HepG2 (cell line): ENCODE data around the gene FGFR1OP2. TPM values are rescaled to one million over a fixed set of nuclear protein-coding genes. Genes with fewer than 3 reads are reported as not detected.

Experiments
- BRD4 ChIP-seq: sonication (generic); formaldehyde crosslinking; IDR thresholded peaks from 2 replicates; pipeline ENCODE4 v1.4.0; 2020; ENCODE audit warnings: missing genetic modification reagents
- FOXO1 ChIP-seq: sonication (generic); formaldehyde crosslinking; IDR thresholded peaks from 2 replicates; pipeline ENCODE4 v1.4.0; 2020; ENCODE audit warnings: missing genetic modification reagents
- IKZF4 ChIP-seq: sonication (generic); formaldehyde crosslinking; IDR thresholded peaks from 2 replicates; pipeline ENCODE4 v1.5.1; 2020; ENCODE audit warnings: borderline replicate concordance, mild to moderate bottlenecking, low read depth, missing genetic modification reagents; ENCODE audit errors: not compliant biosample characterization
- NFYB ChIP-seq: sonication (generic); formaldehyde crosslinking; IDR thresholded peaks from 2 replicates; pipeline ENCODE4 v1.4.0; 2020; ENCODE audit warnings: missing genetic modification reagents
- REL ChIP-seq: sonication (generic); formaldehyde crosslinking; conservative IDR thresholded peaks from 2 replicates; pipeline ENCODE4 v1.8.0; 2022; ENCODE audit warnings: mild to moderate bottlenecking, missing genetic modification reagents, moderate library complexity
- RFX3 ChIP-seq: IDR thresholded peaks from 2 replicates; pipeline ENCODE4 v1.6.1; 2016; ENCODE audit warnings: missing biosample characterization, missing genetic modification reagents
- SCMH1 ChIP-seq: sonication (generic); formaldehyde crosslinking; IDR thresholded peaks from 2 replicates; pipeline ENCODE4 v1.9.0; 2021; ENCODE audit warnings: missing genetic modification reagents, mild to moderate bottlenecking, borderline replicate concordance
- SPEN ChIP-seq: sonication (generic); formaldehyde crosslinking; IDR thresholded peaks from 2 replicates; pipeline ENCODE4 v1.5.1; 2020; ENCODE audit warnings: low read depth, mild to moderate bottlenecking, missing genetic modification reagents
- TAF1 ChIP-seq: sonication (generic); formaldehyde crosslinking; IDR thresholded peaks from 2 replicates; pipeline ENCODE4 v1.4.0; 2020; ENCODE audit warnings: missing genetic modification reagents
- TMF1 ChIP-seq: sonication (generic); formaldehyde crosslinking; IDR thresholded peaks from 2 replicates; pipeline ENCODE4 v1.8.1; 2022; ENCODE audit warnings: low read depth, missing genetic modification reagents
- TOPORS ChIP-seq: sonication (generic); formaldehyde crosslinking; IDR thresholded peaks from 2 replicates; pipeline ENCODE4 v1.8.0; 2023; ENCODE audit warnings: mild to moderate bottlenecking, missing genetic modification reagents
- YEATS2 ChIP-seq: sonication (generic); formaldehyde crosslinking; IDR thresholded peaks from 2 replicates; pipeline ENCODE4 v1.4.0; 2020; ENCODE audit warnings: missing genetic modification reagents, borderline replicate concordance
- ZFY ChIP-seq: sonication (generic); formaldehyde crosslinking; IDR thresholded peaks from 2 replicates; pipeline ENCODE4 v1.4.0; 2020; ENCODE audit warnings: missing genetic modification reagents
- ZNF3 ChIP-seq: IDR thresholded peaks from 2 replicates; pipeline ENCODE4 v1.7.0; 2017; ENCODE audit warnings: inconsistent platforms
- ZNF431 ChIP-seq: sonication (generic); formaldehyde crosslinking; IDR thresholded peaks from 2 replicates; pipeline ENCODE4 v1.9.0; 2022; ENCODE audit warnings: missing genetic modification reagents, low read depth, mild to moderate bottlenecking, borderline replicate concordance
- ZNF546 ChIP-seq: sonication (generic); formaldehyde crosslinking; conservative IDR thresholded peaks from 2 replicates; pipeline ENCODE4 v1.8.1; 2023; ENCODE audit warnings: mild to moderate bottlenecking, missing genetic modification reagents
- ZNF556 ChIP-seq: sonication (generic); formaldehyde crosslinking; IDR thresholded peaks from 2 replicates; pipeline ENCODE4 v1.4.0; 2020; ENCODE audit warnings: mild to moderate bottlenecking, missing genetic modification reagents, borderline replicate concordance
- ZNF782 ChIP-seq: sonication (generic); formaldehyde crosslinking; IDR thresholded peaks from 2 replicates; pipeline ENCODE4 v1.4.0; 2020; ENCODE audit warnings: missing genetic modification reagents, mild to moderate bottlenecking, borderline replicate concordance
- ZSCAN29 ChIP-seq: sonication (generic); formaldehyde crosslinking; conservative IDR thresholded peaks from 2 replicates; pipeline ENCODE4 v1.4.0; 2020; ENCODE audit warnings: mild to moderate bottlenecking, missing genetic modification reagents
- ZSCAN30 ChIP-seq: sonication (generic); formaldehyde crosslinking; IDR thresholded peaks from 2 replicates; pipeline ENCODE4 v1.5.0; 2020; ENCODE audit warnings: mild to moderate bottlenecking, missing genetic modification reagents
- polyA plus RNA-seq, 8 experiments: library from polyadenylated mRNA; depleted of rRNA in 3 of 8; stranded (reverse) in 7 of 8; unstranded in 1 of 8; fragments of >200 nt; fragmentation: Illumina TruSeq in 4 of 8; extraction: Trizol in 4 of 8; gene quantifications; 2 replicates each; pipeline versions ENCODE4 v1.2.1 to v1.2.3, GENCODE V29; 2011 to 2016; ENCODE audit warnings: low read depth in 4 of 8, missing spikeins in 1 of 8, mixed read lengths in 1 of 8; ENCODE audit not compliant: insufficient read depth in 1 of 8
- total RNA-seq, 5 experiments: library from RNA; depleted of rRNA; stranded (reverse); fragments of >200 nt; fragmentation: Illumina TruSeq; extraction: Trizol; gene quantifications; 2 replicates each; pipeline ENCODE4 v1.2.3, GENCODE V29; 2016; ENCODE audit warnings: low read depth in 1 of 5
- TF ChIP-seq, protein P1 (sequence below): sonication (generic); formaldehyde crosslinking; IDR thresholded peaks from 2 replicates; pipeline ENCODE4 v1.8.1; 2023; ENCODE audit warnings: mild to moderate bottlenecking, missing genetic modification reagents
- TF ChIP-seq, protein P2 (sequence below): fragments of 450-650 bp; IDR thresholded peaks from 2 replicates; pipeline ENCODE4 v1.6.1; 2017
- TF ChIP-seq, protein P3 (sequence below): IDR thresholded peaks from 2 replicates; pipeline ENCODE4 v1.6.1; 2016; ENCODE audit warnings: mild to moderate bottlenecking
- TF ChIP-seq, protein P4 (sequence below): sonication (generic); formaldehyde crosslinking; conservative IDR thresholded peaks from 2 replicates; pipeline ENCODE4 v1.8.0; 2022; ENCODE audit warnings: missing genetic modification reagents

FGFR1OP2 gene
- total and polyA plus RNA-seq, 2 of the 13 experiments (the other 11 are each of a cell fraction or from before 2014, with no cell fraction given): 18.3 to 38.1 TPM

DNA sequence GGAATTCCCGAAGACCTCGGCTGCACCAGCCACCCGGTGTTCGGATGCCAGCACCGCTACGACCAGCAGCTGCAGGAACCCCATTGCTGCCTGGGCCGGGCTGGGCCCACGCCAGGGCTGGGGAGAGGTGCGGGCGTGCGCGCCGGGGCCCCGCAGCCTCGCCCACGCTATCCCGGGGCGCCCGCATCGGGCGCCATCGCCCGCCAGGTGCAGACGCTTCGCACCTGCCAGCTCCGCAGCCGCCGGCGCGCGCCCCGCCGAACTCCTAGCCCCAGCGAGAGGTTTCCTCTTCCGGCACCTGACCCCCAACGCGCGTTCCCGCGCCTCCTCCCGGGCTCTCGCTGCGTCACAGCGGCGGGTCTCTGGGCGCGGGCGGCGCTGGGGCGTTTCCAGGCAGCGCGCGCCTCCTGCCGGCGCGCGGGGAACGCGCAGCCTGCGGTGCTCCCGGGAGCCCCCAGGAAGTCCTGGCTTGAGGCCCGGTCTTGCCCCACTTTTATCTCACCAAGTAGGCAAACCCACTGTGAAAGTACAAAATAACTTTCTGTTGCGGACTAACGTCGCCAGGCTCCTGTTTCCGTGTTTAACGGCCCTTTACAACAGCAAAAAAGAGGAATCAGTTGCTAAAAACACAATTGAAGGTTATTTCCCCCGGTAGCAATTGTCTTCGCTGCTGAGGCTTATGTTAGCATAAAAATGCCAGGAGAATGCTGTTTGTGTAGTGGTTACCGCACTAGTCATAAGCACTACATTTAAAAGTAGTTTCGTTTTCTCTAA, 76.0 kb downstream of the FGFR1OP2 start, which contains the start of gene TM7SF3 (continued):
- TF ChIP-seq ZNF546 (CRISPR knock-in tag): peak; percentile 84
- no peak for TF ChIP-seq ZSCAN30 (CRISPR knock-in tag)
- no peak for TF ChIP-seq ZNF782 (CRISPR knock-in tag)
- TF ChIP-seq REL (CRISPR knock-in tag): 0 out of 2 replicates have a peak, but pooled peaks have one; percentile 65
- no peak; the same call in 1 of the 2 replicates for TF ChIP-seq ZNF431 (CRISPR knock-in tag)
- TF ChIP-seq ZSCAN29 (CRISPR knock-in tag): no peak
- peak; percentile 45; the same call in 1 of the 2 replicates for TF ChIP-seq ZNF556 (CRISPR knock-in tag)
- TF ChIP-seq, protein P1, sequence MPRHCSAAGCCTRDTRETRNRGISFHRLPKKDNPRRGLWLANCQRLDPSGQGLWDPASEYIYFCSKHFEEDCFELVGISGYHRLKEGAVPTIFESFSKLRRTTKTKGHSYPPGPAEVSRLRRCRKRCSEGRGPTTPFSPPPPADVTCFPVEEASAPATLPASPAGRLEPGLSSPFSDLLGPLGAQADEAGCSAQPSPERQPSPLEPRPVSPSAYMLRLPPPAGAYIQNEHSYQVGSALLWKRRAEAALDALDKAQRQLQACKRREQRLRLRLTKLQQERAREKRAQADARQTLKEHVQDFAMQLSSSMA (CRISPR knock-in tag): no peak
- TF ChIP-seq TMF1 (CRISPR knock-in tag): no peak; the same call in 1 of the 2 replicates
- TF ChIP-seq, protein P2, sequence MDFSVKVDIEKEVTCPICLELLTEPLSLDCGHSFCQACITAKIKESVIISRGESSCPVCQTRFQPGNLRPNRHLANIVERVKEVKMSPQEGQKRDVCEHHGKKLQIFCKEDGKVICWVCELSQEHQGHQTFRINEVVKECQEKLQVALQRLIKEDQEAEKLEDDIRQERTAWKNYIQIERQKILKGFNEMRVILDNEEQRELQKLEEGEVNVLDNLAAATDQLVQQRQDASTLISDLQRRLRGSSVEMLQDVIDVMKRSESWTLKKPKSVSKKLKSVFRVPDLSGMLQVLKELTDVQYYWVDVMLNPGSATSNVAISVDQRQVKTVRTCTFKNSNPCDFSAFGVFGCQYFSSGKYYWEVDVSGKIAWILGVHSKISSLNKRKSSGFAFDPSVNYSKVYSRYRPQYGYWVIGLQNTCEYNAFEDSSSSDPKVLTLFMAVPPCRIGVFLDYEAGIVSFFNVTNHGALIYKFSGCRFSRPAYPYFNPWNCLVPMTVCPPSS: no peak
- no peak for TF ChIP-seq ZNF3 (CRISPR knock-in tag)
- TF ChIP-seq, protein P3, sequence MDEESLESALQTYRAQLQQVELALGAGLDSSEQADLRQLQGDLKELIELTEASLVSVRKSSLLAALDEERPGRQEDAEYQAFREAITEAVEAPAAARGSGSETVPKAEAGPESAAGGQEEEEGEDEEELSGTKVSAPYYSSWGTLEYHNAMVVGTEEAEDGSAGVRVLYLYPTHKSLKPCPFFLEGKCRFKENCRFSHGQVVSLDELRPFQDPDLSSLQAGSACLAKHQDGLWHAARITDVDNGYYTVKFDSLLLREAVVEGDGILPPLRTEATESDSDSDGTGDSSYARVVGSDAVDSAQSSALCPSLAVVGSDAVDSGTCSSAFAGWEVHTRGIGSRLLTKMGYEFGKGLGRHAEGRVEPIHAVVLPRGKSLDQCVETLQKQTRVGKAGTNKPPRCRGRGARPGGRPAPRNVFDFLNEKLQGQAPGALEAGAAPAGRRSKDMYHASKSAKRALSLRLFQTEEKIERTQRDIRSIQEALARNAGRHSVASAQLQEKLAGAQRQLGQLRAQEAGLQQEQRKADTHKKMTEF (CRISPR knock-in tag): peak; percentile 75
- TF ChIP-seq IKZF4 (CRISPR knock-in tag): peak; percentile 52
- no peak for TF ChIP-seq NFYB (CRISPR knock-in tag)
- no peak for TF ChIP-seq YEATS2
- TF ChIP-seq TAF1 (CRISPR knock-in tag): no peak
- TF ChIP-seq SPEN: peak; percentile 91
- no peak for TF ChIP-seq BRD4 (CRISPR knock-in tag)
- no peak for TF ChIP-seq SCMH1 (CRISPR knock-in tag)
- no peak for TF ChIP-seq TOPORS
- 0 out of 2 replicates have a peak, but pooled peaks have one; percentile 6 for TF ChIP-seq RFX3 (CRISPR knock-in tag)
- TF ChIP-seq FOXO1 (CRISPR knock-in tag): no peak
- TF ChIP-seq, protein P4, sequence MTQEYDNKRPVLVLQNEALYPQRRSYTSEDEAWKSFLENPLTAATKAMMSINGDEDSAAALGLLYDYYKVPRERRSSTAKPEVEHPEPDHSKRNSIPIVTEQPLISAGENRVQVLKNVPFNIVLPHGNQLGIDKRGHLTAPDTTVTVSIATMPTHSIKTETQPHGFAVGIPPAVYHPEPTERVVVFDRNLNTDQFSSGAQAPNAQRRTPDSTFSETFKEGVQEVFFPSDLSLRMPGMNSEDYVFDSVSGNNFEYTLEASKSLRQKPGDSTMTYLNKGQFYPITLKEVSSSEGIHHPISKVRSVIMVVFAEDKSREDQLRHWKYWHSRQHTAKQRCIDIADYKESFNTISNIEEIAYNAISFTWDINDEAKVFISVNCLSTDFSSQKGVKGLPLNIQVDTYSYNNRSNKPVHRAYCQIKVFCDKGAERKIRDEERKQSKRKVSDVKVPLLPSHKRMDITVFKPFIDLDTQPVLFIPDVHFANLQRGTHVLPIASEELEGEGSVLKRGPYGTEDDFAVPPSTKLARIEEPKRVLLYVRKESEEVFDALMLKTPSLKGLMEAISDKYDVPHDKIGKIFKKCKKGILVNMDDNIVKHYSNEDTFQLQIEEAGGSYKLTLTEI (CRISPR knock-in tag): no peak
- peak; percentile 71 for TF ChIP-seq ZFY (CRISPR knock-in tag)
